Activated T-cell treated with anti-CD3 and anti-CD28 coated beads for 1 hour (primary cell): ENCODE data around the gene TLCD5.

Experiments
- DNase-seq: peaks from one replicate; pipeline ENCODE4 v3.0.0-alpha.2; 2020; ENCODE audit warnings: low read depth

The TLCD5 gene

DNA sequence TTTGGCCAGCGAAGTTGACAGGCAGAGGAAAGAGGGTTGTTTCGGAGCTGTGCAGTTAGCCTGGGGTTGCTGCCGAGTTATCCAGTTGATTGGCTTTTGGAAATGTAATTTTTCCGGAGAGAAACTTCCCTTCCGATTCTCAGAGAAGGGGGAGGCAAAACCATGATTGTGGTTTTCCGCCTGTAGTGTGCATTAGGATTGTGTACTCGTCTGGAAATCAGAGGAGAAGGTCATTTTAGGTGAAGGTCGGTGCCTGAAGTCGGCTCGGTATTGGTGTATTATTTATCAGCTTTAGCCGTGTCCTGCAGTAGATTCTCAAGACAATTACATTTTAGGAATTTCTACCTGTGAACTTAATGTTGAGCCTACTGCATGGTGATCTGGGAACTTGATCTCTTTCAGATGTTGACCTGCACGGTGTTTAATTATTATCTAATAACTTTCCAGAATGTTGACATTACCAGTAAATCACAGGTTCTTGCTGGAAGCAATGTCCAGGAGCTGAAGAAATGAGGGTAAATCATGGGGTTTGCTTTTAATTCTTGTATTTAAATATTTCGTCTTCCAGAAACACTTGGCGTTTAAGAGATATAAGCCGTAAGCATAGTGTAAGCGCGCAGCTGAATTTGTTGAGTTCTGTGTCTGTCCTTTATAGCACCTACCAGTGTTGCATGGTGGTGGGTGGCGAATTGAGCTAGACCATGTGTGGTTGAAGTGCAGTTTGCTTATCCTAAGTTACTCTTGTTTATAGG is 12.4 kb downstream of the TLCD5 start:
- no peak for DNase-seq

DNA sequence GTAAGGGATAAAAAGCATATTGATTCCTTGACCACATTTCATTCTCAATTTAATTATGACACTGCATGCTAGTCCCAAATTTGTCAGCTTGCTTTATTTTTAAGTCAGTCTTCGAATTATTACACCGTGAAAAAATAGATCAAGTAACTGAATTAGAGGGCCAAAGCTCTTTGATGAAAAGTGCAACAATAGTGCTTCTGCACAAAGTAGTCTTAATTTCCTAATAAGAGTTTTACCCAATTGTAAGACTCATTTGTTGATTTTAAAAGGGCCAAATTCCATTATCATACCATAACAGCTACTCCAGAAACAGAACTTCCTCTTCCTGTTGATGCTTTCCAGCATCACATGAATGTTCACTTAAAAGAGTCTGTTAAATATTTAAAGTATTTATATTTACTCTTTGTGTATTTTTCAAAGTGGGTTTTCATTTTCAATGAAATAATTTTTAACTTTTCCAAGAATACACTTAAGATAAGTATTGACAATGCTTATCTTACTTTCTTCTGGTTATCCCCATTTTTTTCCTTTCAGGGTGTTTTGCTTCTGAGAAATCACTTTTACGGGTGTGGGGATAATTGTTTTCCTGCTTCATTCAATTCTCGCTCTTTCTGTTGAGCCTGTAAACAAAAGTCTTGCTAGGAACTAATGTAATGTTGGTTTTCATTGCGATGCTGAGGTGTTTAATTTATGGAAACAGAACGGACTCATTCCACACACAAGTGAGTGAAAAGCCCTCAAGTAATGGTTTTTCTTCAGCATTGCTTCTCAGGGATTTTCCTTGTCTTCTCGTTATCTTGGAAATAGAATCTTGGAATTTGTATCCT is 13.2 kb downstream of the TLCD5 start:
- DNase-seq = no peak

DNA sequence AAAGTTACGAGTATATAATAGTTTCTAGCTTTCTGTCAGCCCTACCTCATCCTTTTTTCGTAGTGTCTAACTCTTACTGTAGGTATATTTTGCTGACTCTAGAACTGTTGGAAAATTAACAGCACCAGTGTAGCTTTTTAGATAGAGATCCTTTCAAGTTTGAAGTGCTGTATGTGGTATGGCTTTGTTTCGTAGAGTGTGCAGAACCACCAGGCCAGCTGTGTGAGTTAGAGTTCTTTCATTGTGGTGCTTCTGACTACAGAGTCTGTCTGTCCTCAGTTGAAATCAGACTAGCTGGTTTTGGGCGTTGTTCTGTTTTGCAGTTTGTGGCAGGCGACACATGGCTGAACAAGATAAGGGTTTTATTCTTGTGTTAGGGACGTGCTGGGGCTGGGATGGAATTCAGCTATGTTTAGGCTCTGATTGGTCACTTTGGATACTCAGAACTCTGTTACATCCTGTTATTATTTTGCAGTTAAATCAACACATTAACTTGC is 14.3 kb downstream of the TLCD5 start:
- DNase-seq = no peak

DNA sequence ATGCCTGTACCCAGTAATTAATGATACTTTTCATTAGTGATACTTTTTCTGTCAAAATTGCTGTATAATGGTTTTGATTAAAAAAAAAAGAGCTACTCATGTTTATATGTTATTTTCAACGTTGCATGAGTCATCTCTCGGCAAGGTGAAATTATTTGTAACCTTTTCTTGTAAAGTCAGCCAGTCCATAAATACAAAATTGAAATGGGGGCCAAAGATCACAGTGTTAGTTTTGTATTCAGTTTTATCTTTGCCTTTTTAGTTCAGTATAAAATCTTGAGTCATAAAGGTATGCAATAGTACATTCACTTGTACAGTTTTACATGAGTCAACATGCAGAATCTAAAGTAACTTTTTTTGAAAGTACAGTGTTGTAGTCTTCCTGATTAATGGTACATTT is 15.4 kb downstream of the TLCD5 start:
- DNase-seq = no peak

DNA sequence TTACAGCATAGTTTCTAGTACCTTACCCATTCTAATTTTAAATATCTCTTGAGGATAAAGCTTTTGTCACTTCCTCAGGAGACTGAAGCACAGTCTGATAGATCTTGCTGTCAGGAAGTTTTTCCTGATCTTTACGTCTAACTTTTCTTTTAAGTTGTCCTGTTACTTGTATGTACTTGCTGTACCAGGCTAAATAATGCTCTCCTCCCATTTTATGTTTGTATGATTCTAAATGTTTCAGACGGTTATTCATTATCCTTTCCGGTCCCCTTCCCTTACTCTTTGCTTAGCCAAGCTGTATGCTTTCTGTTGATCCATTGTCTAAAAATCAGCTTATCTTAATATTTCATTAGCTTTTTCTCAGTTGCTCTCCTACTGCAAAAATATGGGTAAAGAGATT is 17.1 kb downstream of the TLCD5 start:
- DNase-seq = no peak

DNA sequence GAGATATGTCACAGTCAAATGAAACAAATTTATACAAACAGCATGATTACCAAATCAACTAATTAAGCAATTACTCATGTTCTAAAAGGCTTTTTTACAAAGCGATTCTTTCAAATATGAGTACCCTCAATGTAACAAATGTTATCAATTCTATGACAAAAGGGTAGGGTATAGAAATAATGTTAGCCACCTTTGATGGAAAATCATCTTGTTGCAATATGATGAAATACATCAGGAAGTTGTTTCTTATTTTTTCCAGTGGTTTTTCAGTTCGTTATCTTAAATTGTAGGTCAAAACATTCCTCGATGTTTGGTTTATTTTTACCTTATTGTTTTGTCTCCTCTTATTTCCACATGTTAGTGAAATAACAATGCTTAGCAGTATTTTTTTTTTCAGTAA is 17.6 kb downstream of the TLCD5 start:
- DNase-seq = no peak

DNA sequence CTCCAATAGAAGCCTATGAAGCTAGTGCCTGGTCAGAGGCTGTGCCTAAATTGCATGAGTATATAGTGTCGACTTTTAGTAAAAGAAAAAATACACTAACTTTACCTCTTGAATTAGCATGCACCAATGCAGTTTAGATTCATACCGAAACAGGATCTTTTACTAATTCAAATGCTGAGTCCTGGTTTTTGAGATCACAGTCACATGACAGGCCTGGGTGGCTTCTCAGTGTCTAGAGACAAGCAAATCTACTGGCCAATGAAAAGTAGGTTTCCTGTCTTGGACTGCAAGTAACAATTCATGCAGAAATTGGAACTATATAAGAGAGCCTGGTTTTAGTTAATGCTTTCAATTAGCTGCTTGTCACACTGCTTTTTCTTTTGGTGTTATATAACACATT is 18.3 kb downstream of the TLCD5 start:
- no peak for DNase-seq

DNA sequence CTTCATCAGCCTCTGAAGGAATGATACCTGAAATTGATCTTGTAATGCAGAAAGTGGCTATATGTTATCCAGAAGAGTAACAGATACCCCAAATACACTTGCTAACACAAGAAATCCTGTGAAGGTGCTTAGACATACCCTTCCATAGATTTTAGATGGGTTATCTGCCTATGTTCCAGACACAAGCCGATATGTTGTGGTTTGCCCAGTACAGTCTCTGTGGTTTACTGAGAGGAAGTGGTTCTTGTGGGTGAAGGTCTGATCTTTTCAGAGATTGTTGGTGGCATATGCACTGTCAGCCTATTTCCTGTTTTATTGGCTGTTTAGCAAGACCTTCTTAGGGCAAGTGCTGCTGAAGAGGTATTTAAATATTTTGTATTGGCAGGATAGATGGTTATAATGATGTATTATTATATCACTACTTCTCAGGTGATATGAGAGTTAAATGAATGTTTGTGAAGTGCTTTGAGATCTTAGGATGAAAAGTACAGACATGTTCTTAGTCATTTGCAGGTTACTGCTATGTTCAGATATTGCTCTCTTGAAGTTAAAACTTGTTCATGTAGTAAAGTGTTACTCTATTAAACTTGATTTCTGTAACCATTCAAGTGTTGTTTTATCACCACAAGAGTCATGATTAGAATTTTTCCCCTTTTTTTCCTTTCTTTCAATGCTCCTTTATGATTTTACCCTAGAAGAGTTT is 19.4 kb downstream of the TLCD5 start:
- DNase-seq = no peak

DNA sequence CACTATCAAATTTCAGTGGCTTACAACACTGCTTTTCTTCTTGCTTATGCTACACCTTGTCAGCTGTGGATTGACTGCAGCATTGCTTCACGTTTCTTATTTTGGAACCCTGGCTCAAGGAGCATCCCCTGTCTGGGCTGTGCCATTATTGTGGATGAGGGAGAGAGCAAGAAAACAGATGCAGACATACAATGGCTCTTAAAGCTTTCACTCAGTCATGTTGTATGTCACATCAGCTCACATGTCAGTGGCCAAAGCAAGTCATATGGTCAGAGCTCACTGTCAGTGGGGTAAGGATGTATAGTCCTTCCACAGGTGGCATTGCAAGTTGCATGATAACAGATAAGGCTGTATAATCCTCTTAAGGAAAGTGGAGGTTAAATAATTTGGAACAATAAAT is 21.1 kb downstream of the TLCD5 start:
- DNase-seq = no peak

DNA sequence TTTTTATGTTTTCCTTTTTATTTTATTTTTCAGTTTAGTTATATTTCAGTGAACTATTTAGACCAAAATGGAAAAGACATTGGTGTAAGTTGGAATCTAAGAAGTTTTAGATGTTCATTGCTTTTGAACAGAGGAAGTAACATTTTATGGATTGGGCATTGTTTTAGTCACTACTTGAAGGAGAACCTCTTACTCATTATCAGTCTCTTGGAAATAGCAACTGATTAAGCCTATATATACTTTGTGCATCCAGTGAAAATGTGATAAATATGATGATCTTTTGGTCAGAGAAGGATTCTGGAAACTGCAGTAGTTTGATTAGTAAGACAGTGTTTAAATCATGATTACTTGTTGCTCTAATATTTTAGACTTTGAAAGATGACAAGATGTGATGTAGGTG is 25.5 kb downstream of the TLCD5 start:
- no peak for DNase-seq

DNA sequence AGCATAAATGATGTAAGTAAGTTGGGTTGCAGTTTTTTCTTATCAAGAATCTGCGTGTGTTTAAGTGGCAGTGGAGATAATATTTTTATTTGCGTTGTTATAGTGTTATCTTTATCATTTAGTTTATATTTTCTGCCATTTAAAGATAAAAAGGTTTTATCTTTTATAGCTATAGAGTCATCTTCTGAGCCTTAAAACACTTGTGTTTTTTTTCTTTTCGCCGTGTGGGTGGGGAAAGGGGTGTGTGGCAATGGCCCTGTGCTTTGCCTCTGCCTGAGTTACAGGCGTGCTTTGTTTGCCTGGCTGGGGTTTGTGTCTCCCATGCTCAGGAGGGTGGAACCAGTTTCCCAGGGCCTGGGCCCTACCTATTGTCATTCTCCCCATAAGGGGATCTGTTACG is 27.3 kb downstream of the TLCD5 start:
- DNase-seq = no peak

DNA sequence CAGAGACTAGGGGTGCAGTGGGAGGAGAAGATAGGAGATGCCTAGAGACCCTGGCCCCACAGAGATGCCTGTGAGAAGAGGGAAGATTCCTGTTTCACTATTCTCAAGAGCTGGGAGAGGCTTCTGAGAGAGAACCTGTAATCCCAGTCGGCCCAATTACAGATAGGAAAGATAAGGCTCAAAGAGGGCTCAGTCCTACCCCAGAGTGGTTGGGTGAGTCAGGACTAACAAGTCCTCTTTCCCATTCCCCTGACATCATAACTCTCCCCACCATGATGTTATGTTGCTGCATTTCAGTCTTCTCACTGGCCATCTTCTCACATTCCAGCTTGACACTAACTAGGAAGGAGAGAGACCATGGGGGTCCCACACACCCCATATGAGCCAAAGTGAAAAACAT is 29.0 kb downstream of the TLCD5 start:
- no peak for DNase-seq

DNA sequence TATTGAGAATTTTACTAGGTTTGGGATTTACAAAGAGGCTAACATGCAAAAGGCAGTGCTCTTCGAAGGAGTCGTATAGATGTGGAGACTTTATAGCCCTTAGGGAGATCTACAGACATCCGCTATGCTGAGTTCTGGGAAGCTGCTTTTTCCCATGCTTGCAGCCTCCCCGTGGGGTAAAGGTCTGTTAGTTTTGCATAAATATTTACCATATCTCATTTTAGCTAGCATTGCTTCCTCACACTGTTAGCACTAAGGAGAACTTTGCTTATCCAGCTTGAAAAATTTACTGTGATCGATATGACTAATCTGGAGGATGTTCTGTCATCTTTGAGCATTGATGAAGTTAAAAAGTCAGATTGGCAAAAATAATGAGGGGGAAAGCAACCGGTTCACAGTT is 29.7 kb downstream of the TLCD5 start:
- no peak for DNase-seq

DNA sequence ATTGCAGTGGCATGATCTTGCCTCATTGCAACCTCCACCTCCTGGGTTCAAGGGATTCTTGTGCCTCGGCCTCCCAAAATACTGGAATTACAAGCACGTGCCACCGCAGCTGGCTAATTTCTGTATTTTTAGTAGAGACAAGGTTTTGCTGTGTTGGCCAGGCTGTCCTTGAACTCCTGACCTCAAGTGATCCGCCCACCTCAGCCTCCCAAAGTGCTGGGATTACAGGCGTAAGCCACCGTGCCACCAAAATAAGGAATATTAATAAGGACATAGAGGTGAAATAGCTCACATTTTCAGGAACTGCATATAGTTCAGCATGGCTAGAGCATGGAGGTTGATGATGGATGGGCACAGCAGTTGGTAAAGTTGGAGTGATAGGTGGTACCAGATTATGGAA is 32.5 kb downstream of the TLCD5 start:
- DNase-seq = no peak

DNA sequence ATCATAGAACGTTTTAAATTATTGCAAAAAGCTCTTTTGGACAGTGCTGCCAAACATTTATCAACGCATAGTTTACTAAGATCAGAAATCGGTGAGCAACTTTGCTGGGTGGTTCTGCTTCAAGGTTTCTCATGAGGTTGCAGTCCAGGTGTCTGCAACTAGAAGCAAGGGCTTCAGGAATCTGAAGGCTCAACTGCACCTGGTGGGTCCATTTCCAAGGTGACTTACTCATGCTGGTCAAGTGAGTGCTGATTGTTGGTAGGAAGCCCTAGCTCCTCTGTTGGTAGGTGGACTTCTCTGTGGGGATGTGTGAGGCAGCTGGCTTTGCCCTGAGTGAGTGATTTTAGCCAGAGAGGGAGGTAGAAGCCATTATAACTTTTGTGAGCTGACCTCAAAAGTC is 33.6 kb downstream of the TLCD5 start:
- no peak for DNase-seq

DNA sequence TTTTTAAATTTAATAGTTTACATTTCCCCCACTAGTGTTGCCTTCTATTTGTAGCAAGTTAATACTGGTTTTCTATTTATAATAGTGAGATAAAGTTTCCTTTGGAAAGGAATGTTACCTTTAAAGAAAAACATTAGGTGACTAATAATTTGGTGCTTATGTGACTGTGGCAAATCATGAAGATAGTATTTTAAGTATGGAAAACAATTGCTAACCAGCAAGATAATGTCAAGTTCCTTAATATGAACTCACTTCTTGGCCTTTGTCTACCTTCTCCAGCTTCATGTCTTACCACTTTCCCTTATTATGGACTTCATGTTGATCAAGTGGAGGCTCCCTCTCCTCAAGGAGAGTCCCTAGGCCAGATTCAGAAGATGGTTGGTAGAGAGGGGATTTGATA is 38.3 kb downstream of the TLCD5 start:
- DNase-seq = no peak

DNA sequence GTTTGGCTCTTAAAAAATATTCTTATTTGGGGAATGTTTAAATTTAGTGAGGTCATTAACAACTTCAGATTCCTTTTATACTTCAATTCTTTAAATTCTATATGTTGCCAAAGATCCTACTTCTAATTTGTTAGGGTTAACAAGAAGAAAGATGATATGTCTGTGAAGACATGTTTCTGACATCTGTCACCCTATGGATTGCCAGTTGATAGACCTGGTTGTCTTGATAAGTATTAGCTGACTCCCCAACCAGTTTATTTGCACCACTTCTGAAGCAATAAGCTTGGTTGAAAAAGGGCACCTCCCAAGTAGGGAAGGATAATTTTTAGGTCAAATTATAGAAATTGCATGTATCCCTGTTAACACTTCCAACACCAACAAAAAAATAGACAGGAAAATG is 40.4 kb downstream of the TLCD5 start:
- DNase-seq = no peak

DNA sequence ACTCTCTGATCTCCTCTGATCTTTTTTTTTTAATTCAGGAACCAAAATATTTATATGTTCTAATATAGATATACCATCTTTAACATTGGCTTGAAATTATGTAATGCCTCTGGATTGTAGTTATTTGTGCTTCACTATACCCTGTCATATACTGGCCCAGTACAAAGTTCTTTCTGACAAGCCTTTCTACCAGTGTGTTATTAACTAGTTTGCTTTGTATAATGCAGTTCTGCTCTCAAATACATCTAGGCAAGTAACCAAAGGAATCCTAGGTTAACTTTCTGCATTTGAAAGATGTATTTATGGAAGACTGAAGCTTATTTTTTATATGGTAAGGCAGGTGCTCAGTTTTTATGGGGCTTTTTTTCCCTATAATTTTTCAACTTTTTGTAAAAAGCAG is 47.2 kb downstream of the TLCD5 start:
- no peak for DNase-seq

DNA sequence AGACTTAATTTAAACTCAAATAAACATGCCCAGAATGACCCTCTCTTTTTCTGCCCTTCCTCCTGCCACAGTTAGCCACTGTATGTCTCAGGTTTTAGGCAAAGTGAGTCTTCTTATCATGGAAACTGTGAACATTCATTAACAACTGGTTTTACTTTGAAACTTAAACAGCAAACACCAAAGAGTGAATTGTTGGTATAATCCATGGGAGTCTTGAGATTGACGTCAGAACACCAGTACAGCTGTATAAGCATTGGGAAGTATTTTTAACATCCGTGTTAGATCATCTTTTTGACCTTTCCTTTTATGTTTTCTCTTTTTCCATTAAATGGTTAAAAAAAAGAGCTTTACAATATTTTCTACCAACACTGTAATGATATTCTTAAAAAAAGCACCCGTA is 50.0 kb downstream of the TLCD5 start:
- no peak for DNase-seq

DNA sequence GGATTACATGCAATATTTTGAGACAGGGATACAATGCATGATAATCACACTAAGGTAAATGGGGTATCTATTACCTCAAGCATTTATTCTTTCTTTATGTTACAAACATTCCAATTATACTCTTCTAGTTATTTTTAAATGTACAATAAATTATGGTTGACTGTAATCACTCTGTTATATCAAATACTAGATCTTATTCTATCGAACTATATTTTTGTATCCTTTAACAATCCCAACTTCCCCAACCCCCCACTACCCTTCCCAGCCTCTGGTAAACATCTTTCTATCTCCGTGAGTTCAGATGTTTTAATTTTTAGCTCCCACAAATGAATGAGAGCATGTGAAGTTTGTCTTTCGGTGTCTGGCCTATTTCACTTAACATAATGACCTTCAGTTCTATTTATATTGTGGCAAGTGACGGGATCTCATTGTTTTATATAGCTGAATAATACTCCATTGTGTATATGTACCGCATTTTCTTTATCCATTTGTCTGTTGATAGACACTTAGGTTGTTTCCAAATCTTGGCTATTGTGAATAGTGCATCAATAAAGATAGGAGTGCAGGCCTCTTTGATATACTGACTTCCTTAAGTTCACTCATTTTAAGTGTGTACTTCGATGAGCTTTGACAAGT is 51.6 kb downstream of the TLCD5 start:
- DNase-seq = no peak

DNA sequence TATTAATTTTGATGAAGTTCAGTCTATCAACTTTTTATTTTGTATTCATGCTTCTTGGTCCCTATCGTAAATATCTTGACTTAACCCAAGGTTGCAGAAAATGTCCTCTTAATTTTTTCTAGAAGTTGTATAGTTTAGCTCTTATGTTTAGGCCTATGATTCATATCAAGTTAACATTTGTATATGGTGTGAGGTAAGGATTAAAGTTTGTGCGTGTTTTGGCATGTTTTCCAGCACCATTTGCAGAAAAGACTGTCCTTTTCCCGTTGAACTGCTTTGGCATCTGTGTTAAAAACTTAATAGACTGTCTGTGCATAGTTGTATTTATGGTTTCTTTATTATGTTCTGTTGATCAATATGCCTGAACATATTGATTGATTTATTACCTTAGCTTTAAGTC is 53.4 kb downstream of the TLCD5 start:
- DNase-seq = no peak

DNA sequence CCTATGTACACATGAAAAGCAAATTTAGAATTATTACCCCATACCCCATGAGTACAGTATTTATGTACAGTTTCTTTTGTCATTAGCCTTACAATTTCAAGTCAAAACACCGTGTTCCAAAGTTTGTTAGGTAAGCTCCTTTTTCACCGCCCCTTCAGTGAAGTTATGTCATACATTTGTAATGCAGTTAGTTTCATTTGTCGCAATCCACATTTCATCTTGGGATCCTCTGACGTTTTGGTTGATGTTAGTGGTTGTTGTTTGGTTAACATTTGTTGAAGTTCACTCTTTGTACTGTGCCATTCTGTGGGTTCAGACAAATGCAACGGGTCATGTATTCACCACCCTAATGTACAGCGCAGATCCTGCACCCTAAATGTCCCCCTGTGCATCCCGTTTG is 56.3 kb downstream of the TLCD5 start:
- DNase-seq = no peak
